ENCODE data around the gene RALGPS2.
"Not testable (repeated sequence)": the region's sequence is repeated elsewhere in the genome, so short reads cannot be mapped to it uniquely, and the experiment has no call there.

The RALGPS2 gene

DNA sequence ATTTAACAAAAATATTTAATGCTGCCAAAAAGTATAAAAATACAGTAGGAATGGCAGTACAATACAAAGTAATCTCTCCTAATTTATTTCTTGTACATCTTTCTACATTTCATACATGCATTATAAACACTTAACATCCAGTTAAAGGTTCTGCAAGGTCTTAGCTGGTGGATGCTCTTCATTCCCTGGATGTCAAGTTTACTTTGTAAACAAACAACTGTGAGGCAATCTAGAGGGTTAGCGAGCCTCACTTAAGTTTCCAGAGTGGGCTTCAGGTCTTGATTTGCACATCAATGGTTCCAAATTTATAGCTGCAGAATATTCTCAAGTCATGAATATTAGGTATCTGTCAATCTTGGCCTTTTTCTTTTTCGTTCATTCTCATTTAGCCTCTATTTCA is 21.3 kb downstream of the RALGPS2 start:
- H3K4me1 ChIP-seq (ENCODE audit: insufficient read depth, low read length): no peaks in the 10 kb centered on the region
- no peaks in the 10 kb centered on the region for H3K9me3 ChIP-seq (ENCODE audit: insufficient read depth, low read depth, low read length)
- peaks cover 15% of the 10 kb centered on the region; the same call in 1 of the 2 replicates for H3K36me3 ChIP-seq (ENCODE audit: insufficient read depth, low read depth, low read length)
- H3K27ac ChIP-seq (ENCODE audit: low read length): no peak overlapping the region
- no peaks in the 10 kb centered on the region for H3K27me3 ChIP-seq (ENCODE audit: insufficient read depth, low read length)
- H3K4me3 ChIP-seq (ENCODE audit: low read length): no peak overlapping the region
- H3K9ac ChIP-seq (ENCODE audit: low read depth, low read length): no peak overlapping the region

DNA sequence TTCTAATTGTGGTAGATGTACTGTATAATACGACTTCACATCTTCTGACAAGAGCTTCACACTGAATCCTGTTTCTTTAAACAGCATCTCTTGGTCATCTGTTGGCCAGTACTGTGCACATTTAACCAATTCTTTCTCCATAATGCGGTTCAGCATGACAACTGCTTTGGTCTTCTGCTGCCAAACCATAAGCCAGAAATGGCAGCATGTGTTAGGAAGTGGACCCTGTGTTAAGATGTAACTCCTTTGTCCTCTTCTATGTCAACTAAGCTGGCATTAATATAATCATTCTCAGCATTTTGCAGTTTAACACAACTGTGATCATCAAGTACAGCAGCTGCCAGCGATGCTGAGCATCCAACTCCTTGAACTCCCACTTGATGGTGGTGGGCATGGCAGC is 22.3 kb downstream of the RALGPS2 start:
- H3K4me1 ChIP-seq (ENCODE audit: insufficient read depth, low read length); H3K36me3 ChIP-seq (ENCODE audit: insufficient read depth, low read depth, low read length); H3K27me3 ChIP-seq (ENCODE audit: insufficient read depth, low read length); H3K9ac ChIP-seq (ENCODE audit: low read depth, low read length); H3K9me3 ChIP-seq (ENCODE audit: insufficient read depth, low read depth, low read length); H3K27ac ChIP-seq (ENCODE audit: low read length); H3K4me3 ChIP-seq (ENCODE audit: low read length): not testable (repeated sequence)

DNA sequence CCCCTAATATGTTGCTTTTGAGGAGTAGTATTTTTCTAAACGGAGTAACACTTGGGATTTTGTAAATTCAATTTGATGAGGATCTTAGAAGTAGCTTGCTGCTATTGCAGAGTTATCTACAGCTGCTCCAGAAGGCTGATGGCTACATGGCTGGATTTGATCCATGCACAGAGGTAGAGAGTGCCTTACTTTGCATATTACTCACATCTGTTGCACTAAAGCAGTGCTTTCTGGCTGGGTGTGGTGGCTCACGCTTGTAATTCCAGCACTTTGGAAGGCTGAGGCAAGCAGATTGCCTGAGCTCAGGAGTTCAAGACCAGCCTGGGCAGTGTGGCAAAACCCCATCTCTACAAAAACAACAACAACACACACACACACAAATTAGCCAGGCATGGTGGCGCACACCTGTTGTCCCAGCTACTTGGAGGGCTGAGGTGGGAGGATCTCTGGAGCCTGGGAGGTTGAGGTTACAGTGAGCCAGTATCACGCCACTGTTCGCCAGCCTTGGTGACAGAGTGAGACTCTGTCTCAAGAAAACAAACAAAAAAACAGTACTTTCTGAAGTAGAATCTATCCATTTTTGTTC is 24.6 kb downstream of the RALGPS2 start:
- Histone ChIP-seq H3K9ac (ENCODE audit: low read depth, low read length) (no peak overlapping the region), H3K27me3 (ENCODE audit: insufficient read depth, low read length) (no peaks in the 10 kb centered on the region), H3K4me1 (ENCODE audit: insufficient read depth, low read length) (no peaks in the 10 kb centered on the region), H3K4me3 (ENCODE audit: low read length) (no peak overlapping the region), H3K36me3 (ENCODE audit: insufficient read depth, low read depth, low read length) (no peaks in the 10 kb centered on the region), H3K9me3 (ENCODE audit: insufficient read depth, low read depth, low read length) (no peaks in the 10 kb centered on the region), H3K27ac (ENCODE audit: low read length) (no peak overlapping the region)

DNA sequence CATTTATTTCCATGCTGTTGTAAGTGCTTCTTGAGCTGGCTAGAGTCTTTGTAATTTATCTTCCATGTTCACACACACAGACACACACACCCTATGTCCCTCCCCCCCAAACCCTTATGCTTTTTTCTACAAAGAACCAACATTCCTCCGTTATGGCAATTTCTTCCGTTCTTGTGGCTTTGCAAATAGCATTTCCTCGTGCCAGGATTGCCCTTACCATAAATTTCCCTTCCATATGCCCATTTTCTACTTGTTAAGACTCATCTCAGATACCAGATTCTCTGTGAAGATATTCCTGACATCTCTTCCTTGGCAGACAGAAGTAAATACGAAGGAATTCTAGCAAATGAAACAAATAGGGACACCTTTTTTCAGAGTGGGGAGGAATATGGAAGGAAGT is 26.0 kb downstream of the RALGPS2 start:
- Histone ChIP-seq H3K27ac (ENCODE audit: low read length) (no peak overlapping the region), H3K36me3 (ENCODE audit: insufficient read depth, low read depth, low read length) (no peaks in the 10 kb centered on the region), H3K27me3 (ENCODE audit: insufficient read depth, low read length) (no peaks in the 10 kb centered on the region), H3K4me3 (ENCODE audit: low read length) (no peak overlapping the region), H3K4me1 (ENCODE audit: insufficient read depth, low read length) (no peaks in the 10 kb centered on the region), H3K9me3 (ENCODE audit: insufficient read depth, low read depth, low read length) (no peaks in the 10 kb centered on the region), H3K9ac (ENCODE audit: low read depth, low read length) (no peak overlapping the region)

DNA sequence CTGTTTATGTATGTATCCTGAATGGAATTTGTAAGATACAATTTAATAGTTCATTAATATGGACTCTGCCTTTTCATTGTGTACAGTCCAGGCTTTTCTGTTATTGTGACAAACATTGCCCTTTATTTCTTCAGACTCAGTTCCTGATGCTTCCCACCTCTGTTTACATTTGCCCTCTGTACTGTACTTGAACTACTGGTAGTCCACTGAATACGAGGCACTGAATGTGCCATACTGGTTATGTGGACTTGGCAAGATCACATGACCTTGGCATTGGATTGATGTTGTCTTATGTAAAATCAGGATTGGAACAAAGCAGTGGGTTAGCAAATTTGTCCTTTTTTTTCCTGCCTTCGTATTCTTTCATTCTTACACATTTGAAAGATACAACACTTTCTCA is 27.8 kb downstream of the RALGPS2 start:
- no peaks in the 10 kb centered on the region for H3K9me3 ChIP-seq (ENCODE audit: insufficient read depth, low read depth, low read length)
- H3K27me3 ChIP-seq (ENCODE audit: insufficient read depth, low read length): no peaks in the 10 kb centered on the region
- H3K4me3 ChIP-seq (ENCODE audit: low read length): no peak overlapping the region
- no peak overlapping the region for H3K9ac ChIP-seq (ENCODE audit: low read depth, low read length)
- H3K4me1 ChIP-seq (ENCODE audit: insufficient read depth, low read length): no peaks in the 10 kb centered on the region
- no peaks in the 10 kb centered on the region for H3K36me3 ChIP-seq (ENCODE audit: insufficient read depth, low read depth, low read length)
- H3K27ac ChIP-seq (ENCODE audit: low read length): no peak overlapping the region

DNA sequence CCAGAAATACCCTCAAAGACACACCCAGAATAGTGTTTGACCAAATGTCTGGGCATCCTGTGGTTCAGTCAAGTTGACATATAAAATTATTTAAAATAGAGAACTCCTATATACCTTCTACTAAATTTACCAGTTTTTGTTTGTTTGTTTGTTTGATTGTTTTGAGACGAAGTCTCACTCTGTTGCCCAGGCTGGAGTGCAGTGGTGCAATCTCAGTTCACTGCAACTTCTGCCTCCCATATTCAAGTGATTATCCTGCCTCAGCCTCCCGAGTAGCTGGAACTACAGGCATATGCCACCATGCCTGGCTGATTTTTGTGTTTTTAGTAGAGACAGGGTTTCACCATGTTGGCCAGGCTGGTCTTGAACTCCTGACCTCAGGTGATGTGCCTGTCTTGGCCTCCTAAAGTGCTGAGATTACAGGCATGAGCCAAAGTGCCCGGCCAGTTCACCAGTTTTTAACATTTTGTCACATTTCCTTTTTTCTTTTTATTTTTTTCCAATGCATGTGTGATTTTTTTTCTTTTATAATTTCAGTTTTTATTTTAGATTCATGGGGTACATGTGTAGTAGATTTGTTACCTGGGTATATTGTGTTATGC is 29.7 kb downstream of the RALGPS2 start:
- H3K9me3 ChIP-seq (ENCODE audit: insufficient read depth, low read depth, low read length); H3K27me3 ChIP-seq (ENCODE audit: insufficient read depth, low read length); H3K9ac ChIP-seq (ENCODE audit: low read depth, low read length); H3K4me1 ChIP-seq (ENCODE audit: insufficient read depth, low read length); H3K36me3 ChIP-seq (ENCODE audit: insufficient read depth, low read depth, low read length); H3K4me3 ChIP-seq (ENCODE audit: low read length); H3K27ac ChIP-seq (ENCODE audit: low read length): not testable (repeated sequence)

DNA sequence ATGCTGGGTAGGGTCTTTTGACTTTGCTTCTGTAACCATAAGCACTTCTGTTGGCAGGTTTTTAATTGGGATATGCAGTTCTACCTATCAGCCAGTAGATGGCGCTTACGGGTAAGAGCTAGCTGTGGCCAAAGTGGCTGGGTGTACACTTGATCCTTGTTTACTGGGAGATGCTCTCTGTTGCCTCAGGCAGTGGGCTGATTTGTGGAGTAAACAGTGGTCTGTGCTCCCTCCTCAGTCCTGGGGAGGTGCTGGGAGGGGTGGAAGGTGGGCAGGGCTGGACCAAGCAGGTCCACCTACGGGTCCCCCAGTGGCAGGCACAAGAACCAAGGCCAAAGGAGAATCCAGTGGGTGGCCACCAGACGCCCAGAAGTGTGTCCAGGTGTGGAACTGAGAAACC is 43.4 kb downstream of the RALGPS2 start:
- Histone ChIP-seq H3K27me3 (ENCODE audit: insufficient read depth, low read length) (no peaks in the 10 kb centered on the region), H3K36me3 (ENCODE audit: insufficient read depth, low read depth, low read length) (peaks cover 3% of the 10 kb centered on the region; the same call in 1 of the 2 replicates), H3K27ac (ENCODE audit: low read length) (no peak overlapping the region), H3K4me3 (ENCODE audit: low read length) (no peak overlapping the region), H3K4me1 (ENCODE audit: insufficient read depth, low read length) (no peaks in the 10 kb centered on the region; the same call in 1 of the 2 replicates), H3K9ac (ENCODE audit: low read depth, low read length) (no peak overlapping the region), H3K9me3 (ENCODE audit: insufficient read depth, low read depth, low read length) (peaks cover 32% of the 10 kb centered on the region)

DNA sequence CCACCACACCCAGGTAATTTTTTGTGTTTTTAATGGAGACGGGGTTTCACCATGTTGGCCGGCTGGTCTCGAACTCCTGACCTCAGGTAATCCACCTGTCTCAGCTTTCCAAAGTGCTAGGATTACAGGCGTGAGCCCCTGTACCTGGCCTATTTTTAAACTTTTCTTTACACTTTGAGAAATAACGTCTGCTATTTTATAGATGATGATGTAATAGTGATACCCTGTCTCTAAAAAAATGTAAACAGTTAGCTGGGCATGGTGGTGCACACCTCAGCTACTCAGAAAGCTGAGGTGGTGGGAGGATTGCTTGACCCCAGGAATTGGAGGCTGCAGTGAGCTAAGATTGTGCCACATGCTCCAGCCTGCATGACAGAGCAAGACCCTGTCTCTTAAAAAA is 47.9 kb downstream of the RALGPS2 start:
- H3K4me1 ChIP-seq (ENCODE audit: insufficient read depth, low read length): no peaks in the 10 kb centered on the region
- peaks cover 15% of the 10 kb centered on the region; the same call in 1 of the 2 replicates for H3K9me3 ChIP-seq (ENCODE audit: insufficient read depth, low read depth, low read length)
- no peak overlapping the region for H3K27ac ChIP-seq (ENCODE audit: low read length)
- no peaks in the 10 kb centered on the region for H3K27me3 ChIP-seq (ENCODE audit: insufficient read depth, low read length)
- H3K36me3 ChIP-seq (ENCODE audit: insufficient read depth, low read depth, low read length): no peaks in the 10 kb centered on the region
- no peak overlapping the region for H3K4me3 ChIP-seq (ENCODE audit: low read length)
- H3K9ac ChIP-seq (ENCODE audit: low read depth, low read length): no peak overlapping the region

DNA sequence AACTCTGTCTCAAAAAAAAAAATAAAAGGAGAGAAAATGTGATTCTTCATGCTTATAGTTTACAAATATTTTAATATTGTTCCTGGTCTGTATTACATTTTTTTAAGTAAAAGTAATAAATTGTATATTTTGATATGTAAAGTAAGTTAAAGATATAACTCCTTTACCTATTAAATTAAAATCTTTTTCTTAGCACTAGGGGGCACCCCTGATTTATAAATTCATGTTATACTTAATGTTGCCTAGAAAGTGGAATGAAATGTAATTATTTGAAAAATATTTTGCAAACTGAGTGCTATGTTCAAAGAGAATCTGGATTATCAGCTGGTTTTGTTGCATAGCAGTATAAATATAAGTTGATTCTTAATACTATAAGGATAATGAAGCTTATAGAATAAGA is 49.2 kb downstream of the RALGPS2 start:
- Histone ChIP-seq H3K27ac (ENCODE audit: low read length) (no peak overlapping the region), H3K4me3 (ENCODE audit: low read length) (no peak overlapping the region), H3K4me1 (ENCODE audit: insufficient read depth, low read length) (no peaks in the 10 kb centered on the region), H3K9me3 (ENCODE audit: insufficient read depth, low read depth, low read length) (0 out of 2 replicates have a peak, but pooled peaks cover 3% of the 10 kb centered on the region), H3K9ac (ENCODE audit: low read depth, low read length) (no peak overlapping the region), H3K36me3 (ENCODE audit: insufficient read depth, low read depth, low read length) (no peaks in the 10 kb centered on the region), H3K27me3 (ENCODE audit: insufficient read depth, low read length) (no peaks in the 10 kb centered on the region)

DNA sequence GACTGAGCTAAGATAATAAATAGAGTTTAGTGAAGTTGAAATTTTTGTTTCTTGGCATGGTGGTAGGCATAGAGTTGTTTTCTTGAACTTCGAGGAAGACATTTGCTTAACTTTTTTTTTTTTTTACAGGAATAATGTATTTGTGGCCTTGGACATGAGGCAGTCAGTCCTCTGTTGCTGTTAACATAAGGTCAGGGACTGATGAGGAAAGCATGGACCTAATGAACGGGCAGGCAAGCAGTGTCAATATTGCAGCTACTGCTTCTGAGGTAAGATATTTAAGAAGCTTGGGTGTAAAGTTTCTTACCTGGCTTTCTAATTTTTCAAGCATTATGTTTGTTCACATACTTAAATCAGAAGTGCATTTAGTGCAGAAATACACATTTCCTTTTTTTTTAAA is 51.5 kb downstream of the RALGPS2 start:
- Histone ChIP-seq H3K4me3 (ENCODE audit: low read length) (no peak overlapping the region), H3K27me3 (ENCODE audit: insufficient read depth, low read length) (no peaks in the 10 kb centered on the region), H3K36me3 (ENCODE audit: insufficient read depth, low read depth, low read length) (peaks cover 8% of the 10 kb centered on the region; the same call in 1 of the 2 replicates), H3K9me3 (ENCODE audit: insufficient read depth, low read depth, low read length) (no peaks in the 10 kb centered on the region), H3K27ac (ENCODE audit: low read length) (no peak overlapping the region), H3K9ac (ENCODE audit: low read depth, low read length) (no peak overlapping the region), H3K4me1 (ENCODE audit: insufficient read depth, low read length) (no peaks in the 10 kb centered on the region)

DNA sequence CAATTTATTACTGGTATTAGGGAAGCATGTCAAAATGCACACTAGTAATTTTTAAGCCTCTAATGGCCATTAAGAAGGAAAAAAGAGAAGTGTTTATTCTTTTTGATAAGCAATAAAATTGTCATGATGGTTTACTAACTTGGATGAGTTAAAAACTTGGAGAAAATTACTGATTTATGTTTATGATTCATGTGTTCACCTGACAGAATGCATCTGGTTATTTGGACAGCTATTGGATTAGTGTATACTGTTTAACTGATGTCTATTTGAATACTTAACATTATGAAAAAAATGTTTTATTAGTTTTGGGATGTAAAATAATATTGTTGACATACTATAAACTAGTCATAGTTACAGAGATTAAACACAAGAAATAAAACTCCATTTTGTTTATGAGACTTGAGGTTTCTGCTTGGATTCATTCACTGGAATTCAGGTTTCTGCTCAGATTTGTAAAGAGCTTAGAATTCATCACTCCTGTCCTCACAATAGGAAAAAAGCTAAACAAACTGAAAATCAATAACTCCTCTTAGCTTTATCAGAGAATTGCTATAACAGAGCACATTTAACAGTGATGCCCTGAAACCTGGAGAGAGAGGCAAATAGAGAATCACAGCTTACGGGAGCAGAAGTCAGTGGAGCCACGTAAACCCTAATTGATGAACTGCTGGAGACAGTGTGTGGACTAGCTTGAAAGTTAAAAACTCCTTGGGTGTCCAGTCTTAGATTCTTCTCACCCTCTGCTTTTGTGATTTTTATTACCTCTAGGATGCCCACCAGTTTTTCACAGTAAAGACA is 56.7 kb downstream of the RALGPS2 start:
- H3K36me3 ChIP-seq (ENCODE audit: insufficient read depth, low read depth, low read length): peaks cover 16% of the 10 kb centered on the region
- no peaks in the 10 kb centered on the region; the same call in 1 of the 2 replicates for H3K4me1 ChIP-seq (ENCODE audit: insufficient read depth, low read length)
- H3K9ac ChIP-seq (ENCODE audit: low read depth, low read length): no peak overlapping the region
- no peaks in the 10 kb centered on the region for H3K9me3 ChIP-seq (ENCODE audit: insufficient read depth, low read depth, low read length)
- H3K4me3 ChIP-seq (ENCODE audit: low read length): no peak overlapping the region
- no peak overlapping the region for H3K27ac ChIP-seq (ENCODE audit: low read length)
- no peaks in the 10 kb centered on the region for H3K27me3 ChIP-seq (ENCODE audit: insufficient read depth, low read length)

DNA sequence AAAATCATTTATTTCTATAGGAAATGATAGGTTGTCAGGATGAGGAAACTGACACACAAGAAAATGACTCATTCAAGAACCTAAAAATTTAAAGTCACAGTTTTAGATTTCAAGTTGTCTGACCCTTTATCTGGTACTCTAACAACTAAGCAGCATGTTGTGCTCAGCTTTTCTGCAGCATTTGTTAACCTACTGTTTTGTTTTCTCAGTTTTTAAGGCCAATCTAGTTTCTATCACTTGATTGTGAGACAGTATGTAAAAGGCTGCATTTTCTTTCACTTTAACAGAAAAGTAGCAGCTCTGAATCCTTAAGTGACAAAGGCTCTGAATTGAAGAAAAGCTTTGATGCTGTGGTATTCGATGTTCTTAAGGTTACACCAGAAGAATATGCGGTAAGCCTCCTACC is 59.1 kb downstream of the RALGPS2 start:
- Histone ChIP-seq H3K4me1 (ENCODE audit: insufficient read depth, low read length) (no peaks in the 10 kb centered on the region; the same call in 1 of the 2 replicates), H3K9ac (ENCODE audit: low read depth, low read length) (no peak overlapping the region), H3K27ac (ENCODE audit: low read length) (no peak overlapping the region), H3K36me3 (ENCODE audit: insufficient read depth, low read depth, low read length) (peaks cover 16% of the 10 kb centered on the region), H3K27me3 (ENCODE audit: insufficient read depth, low read length) (no peaks in the 10 kb centered on the region), H3K4me3 (ENCODE audit: low read length) (no peak overlapping the region), H3K9me3 (ENCODE audit: insufficient read depth, low read depth, low read length) (no peaks in the 10 kb centered on the region)
